Effector memory CD4-positive, alpha-beta T cell (primary cell): ENCODE measurements around the gene OSBPL3.

Source experiments
- DNase-seq, 3 donors: peaks; one replicate each; pipeline ENCODE4 v3.0.0-alpha.2; 2020
- H3K27ac ChIP-seq: 2 replicates; pipeline ENCODE4 v1.7.0; 2013; ENCODE audit warnings: mild to moderate bottlenecking, low read length, moderate library complexity; ENCODE audit not compliant: insufficient read depth, poor library complexity, severe bottlenecking
- H3K27me3 ChIP-seq: replicated peaks from 2 replicates; pipeline ENCODE4 v1.7.0; 2013; ENCODE audit warnings: mild to moderate bottlenecking, low read length; ENCODE audit not compliant: insufficient read depth, control insufficient read depth, poor library complexity, severe bottlenecking
- H3K36me3 ChIP-seq: 2 replicates; pipeline ENCODE4 v1.7.0; 2013; ENCODE audit warnings: mild to moderate bottlenecking, low read length, moderate library complexity; ENCODE audit not compliant: control insufficient read depth, insufficient read depth
- H3K4me1 ChIP-seq: 2 replicates; pipeline ENCODE4 v1.7.0; 2013; ENCODE audit warnings: low read length, mild to moderate bottlenecking; ENCODE audit not compliant: control insufficient read depth, insufficient read depth, poor library complexity, severe bottlenecking
- H3K4me3 ChIP-seq: 2 replicates; pipeline ENCODE4 v1.7.0; 2013; ENCODE audit warnings: low read length, low read depth, mild to moderate bottlenecking; ENCODE audit not compliant: insufficient read depth, poor library complexity, severe bottlenecking
- H3K9me3 ChIP-seq: 2 replicates; pipeline ENCODE4 v1.7.0; 2013; ENCODE audit warnings: mild to moderate bottlenecking, low read length, moderate library complexity; ENCODE audit not compliant: control insufficient read depth

OSBPL3 gene

DNA sequence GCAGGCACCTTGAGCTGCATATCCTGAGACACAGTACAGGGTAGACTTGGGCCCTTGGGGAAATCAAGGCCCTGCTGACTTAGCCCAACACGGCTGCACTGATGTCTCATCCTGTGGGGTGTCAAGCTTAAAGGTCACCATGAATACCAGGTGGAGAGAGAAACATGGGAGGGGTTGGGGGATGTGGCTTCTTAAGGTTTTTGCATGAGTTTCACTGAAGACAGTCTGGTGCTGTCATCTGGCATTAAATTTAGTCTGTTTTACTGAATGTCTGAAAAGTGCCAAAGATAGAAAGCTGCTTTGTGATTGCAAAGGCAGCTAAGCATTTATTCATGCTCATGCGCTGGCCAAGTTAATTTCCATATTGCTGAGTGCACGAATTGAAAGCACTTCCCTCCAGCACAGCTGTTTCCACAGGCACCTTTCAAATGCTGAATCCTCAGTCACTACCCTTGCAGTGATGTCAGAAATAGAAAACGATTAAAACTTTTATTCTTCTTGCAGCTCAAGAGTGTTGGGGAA lies 102.1 kb downstream of the OSBPL3 start:
- no peak overlapping the region for H3K4me3 ChIP-seq
- H3K27ac ChIP-seq, result no peak overlapping the region

DNA sequence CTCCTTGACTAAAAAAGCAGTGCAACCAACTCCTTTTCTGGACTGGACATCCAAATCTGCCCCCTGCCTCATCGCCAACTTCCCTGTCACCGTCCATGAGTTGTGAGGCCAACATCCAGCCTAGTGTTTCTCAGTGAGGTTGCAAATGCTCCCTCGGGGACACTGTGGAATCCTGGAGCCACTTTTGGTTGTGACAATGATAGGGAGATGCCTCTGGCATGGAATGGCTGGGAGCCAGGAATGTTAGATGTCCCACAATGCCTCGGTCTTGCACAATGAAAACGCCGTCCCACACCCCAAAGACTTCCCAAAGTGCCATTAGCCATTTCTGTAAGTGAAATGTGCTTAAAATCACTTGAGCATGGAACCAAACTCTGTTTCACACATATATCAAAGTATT lies 105.2 kb downstream of the OSBPL3 start:
- no peak overlapping the region for H3K27ac ChIP-seq
- no peak for DNase-seq
- peaks cover 12% of the 10 kb centered on the region for H3K36me3 ChIP-seq
- no peaks in the 10 kb centered on the region for H3K9me3 ChIP-seq
- H3K27me3 ChIP-seq, result no peaks in the 10 kb centered on the region
- H3K4me1 ChIP-seq, result no peaks in the 10 kb centered on the region
- H3K4me3 ChIP-seq, result no peak overlapping the region

More for the DNA sequence above, 102.1 kb downstream of the OSBPL3 start:
- DNase-seq, result no peak
- no peaks in the 10 kb centered on the region for H3K36me3 ChIP-seq
- no peaks in the 10 kb centered on the region for H3K9me3 ChIP-seq
- no peaks in the 10 kb centered on the region for H3K4me1 ChIP-seq
- no peaks in the 10 kb centered on the region for H3K27me3 ChIP-seq

DNA sequence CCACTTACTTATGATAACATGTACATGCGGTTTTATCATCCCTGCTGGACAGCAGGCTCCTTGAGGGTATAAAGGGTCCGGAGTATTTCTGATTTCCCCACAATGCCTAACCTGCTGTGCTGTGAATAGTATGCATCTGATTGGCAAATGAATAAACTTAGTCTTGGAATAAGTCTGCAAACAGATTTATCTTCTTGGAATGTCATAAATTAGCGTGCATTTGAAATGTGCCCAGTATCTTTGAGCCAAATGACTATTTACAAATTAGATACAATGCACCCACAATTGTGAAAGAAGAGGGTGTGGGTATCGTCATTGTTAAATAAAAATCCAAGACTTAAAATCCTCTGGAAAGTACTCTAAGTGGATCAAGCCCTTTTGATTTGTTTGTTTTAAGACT lies 106.0 kb downstream of the OSBPL3 start:
- H3K36me3 ChIP-seq, result peaks cover 17% of the 10 kb centered on the region
- no peak overlapping the region for H3K4me3 ChIP-seq
- no peaks in the 10 kb centered on the region for H3K4me1 ChIP-seq
- no peaks in the 10 kb centered on the region for H3K9me3 ChIP-seq
- DNase-seq, result no peak
- no peaks in the 10 kb centered on the region for H3K27me3 ChIP-seq
- H3K27ac ChIP-seq, result no peak overlapping the region

DNA sequence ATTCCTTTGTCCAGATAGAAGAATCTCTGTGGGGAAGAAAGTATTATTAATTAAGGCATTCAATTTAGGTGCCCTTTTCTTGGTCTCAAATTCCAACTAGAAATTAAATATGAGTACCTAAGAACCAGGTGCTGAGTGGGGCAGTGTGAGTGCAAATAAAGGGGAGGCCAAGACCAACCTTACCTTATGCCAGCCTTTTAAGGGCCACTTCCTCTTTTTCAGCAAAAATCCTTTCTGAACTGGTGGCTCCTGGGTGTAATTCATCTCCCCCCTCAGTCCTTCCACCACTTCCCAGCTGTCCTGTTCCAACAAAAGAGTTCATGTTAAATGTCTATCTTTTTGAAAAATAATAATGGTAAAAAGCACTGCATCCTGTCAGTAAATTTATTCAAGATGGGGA lies 108.2 kb downstream of the OSBPL3 start:
- no peaks in the 10 kb centered on the region for H3K27me3 ChIP-seq
- no peaks in the 10 kb centered on the region for H3K9me3 ChIP-seq
- H3K4me3 ChIP-seq, result no peak overlapping the region
- H3K36me3 ChIP-seq, result peaks cover 20% of the 10 kb centered on the region
- no peaks in the 10 kb centered on the region for H3K4me1 ChIP-seq
- DNase-seq, result no peak
- H3K27ac ChIP-seq, result no peak overlapping the region

DNA sequence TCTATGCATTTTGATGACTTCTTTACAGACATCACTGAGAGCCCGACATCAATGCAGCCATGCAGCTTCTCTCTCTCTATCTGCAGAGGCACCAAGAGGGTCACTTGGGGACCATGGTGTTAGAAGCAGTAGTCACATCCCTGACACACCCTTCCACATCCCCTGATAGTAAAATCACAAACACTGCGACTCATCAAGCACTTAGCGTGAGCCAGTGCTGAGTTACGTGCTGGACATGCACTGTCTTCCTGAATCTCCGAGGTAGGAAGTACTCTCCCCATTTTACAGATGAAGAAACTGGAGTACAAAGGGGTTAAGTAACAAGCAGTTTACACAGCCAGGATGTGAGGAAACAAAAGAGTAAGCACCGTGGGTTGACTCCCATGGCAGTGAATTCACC lies 109.2 kb downstream of the OSBPL3 start:
- H3K4me1 ChIP-seq, result no peaks in the 10 kb centered on the region
- DNase-seq, result no peak
- no peaks in the 10 kb centered on the region for H3K9me3 ChIP-seq
- no peaks in the 10 kb centered on the region for H3K27me3 ChIP-seq
- peaks cover 23% of the 10 kb centered on the region for H3K36me3 ChIP-seq
- H3K27ac ChIP-seq, result no peak overlapping the region
- no peak overlapping the region for H3K4me3 ChIP-seq

DNA sequence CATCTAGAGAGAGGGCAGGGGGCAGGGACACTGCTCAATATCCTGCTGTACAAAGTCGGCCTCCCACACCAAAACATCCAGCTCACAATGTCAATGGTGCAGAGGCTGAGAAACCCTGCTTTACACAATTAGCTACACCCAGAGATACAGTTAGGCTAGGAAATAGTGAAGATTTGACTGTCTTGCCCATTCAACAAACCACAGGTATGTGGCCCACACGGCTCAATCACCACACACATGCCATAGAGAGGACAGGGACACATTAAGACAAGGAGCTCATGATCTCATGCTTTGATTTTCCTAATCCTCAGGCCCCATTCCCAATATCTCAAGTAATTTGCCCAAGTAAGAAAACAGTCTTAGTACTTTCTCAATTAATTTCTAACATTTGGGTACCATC lies 110.4 kb downstream of the OSBPL3 start:
- H3K27ac ChIP-seq, result no peak overlapping the region
- no peaks in the 10 kb centered on the region for H3K9me3 ChIP-seq
- no peaks in the 10 kb centered on the region for H3K27me3 ChIP-seq
- H3K36me3 ChIP-seq, result peaks cover 33% of the 10 kb centered on the region
- DNase-seq, result no peak
- no peaks in the 10 kb centered on the region for H3K4me1 ChIP-seq
- no peak overlapping the region for H3K4me3 ChIP-seq

DNA sequence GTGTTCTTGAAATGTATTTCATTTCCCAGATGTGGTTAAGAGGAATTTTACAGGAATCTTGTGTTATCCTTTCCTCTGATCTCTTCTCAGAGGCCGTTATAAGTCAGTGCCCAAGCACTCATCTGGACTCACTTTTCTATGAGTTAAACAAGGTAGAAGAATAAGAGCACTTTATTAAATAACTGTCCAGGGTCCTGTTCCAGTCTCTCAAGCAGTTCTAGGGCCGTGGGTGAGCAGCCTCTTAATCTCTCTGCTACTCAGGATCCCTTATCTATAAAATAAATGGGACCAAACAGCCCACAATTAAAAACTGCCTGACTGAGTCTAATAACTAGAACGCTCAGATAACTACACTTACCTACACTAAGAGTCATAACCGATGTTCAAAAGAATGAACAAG lies 111.2 kb downstream of the OSBPL3 start:
- Histone ChIP-seq H3K4me3 (no peak overlapping the region), H3K4me1 (no peaks in the 10 kb centered on the region), H3K9me3 (no peaks in the 10 kb centered on the region), H3K36me3 (peaks cover 38% of the 10 kb centered on the region), H3K27ac (no peak overlapping the region), H3K27me3 (no peaks in the 10 kb centered on the region)
- no peak for DNase-seq

DNA sequence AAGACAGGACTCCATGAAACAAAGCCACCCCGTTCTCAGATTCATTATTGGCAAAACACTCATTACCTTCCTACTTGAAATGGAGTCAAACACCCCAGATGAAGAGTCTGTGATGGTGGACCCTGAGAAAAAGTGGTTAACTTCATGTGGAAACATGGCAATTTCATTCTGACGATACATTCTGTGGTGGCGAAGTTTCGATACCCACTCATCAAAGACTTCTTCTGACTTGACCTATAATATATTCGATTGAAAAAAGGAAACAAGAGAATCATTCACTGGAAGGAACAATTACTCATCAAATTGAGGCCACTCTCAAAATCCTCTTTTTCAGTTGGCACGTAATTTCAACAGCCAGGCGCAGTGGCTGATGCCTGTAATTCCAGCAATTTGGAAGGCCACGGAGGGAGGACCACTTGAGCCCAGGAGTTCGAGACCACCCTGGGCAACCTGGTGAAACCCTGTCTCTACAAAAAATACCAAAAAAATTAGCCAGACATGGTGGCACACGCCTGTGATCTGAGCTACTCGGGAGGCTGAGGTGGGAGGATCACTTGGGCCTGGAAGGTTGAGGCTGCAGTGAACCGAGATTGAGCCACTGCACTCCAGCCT lies 113.9 kb downstream of the OSBPL3 start:
- Histone ChIP-seq H3K4me3 (no peak overlapping the region), H3K27ac (no peak overlapping the region), H3K27me3 (no peaks in the 10 kb centered on the region), H3K9me3 (no peaks in the 10 kb centered on the region), H3K36me3 (peaks cover 43% of the 10 kb centered on the region), H3K4me1 (no peaks in the 10 kb centered on the region)
- no peak for DNase-seq

DNA sequence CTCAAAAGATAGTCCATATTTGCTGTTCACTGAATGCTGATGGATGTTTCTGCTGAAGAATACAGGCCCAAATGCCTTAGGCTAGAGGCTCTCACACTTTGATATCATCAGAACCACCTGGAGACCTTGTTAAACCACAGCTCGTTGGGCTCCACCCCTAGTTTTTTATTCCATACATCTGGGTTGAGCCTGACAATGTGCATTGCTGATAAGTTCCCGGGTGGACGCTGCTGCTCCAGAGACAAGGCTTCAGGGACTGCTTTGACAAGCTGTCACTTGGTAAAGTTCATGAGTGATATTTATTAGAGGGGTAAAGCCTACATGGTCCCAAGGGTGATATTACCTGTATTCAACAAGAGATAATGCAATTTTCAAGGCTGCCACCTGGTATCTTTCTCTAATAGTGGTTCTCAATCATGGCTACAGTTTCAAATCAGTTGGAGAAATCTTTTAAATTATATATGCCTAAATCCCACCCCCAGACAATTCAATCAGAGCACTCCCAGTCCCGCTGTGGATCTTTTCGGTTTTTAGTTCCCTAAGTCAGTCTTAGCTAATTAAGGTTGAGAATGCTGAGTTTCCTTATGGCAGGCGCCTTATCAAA lies 115.7 kb downstream of the OSBPL3 start:
- no peak overlapping the region for H3K4me3 ChIP-seq
- no peaks in the 10 kb centered on the region for H3K27me3 ChIP-seq
- no peaks in the 10 kb centered on the region for H3K4me1 ChIP-seq
- DNase-seq, result no peak
- no peak overlapping the region for H3K27ac ChIP-seq
- no peaks in the 10 kb centered on the region for H3K9me3 ChIP-seq
- peaks cover 26% of the 10 kb centered on the region for H3K36me3 ChIP-seq

DNA sequence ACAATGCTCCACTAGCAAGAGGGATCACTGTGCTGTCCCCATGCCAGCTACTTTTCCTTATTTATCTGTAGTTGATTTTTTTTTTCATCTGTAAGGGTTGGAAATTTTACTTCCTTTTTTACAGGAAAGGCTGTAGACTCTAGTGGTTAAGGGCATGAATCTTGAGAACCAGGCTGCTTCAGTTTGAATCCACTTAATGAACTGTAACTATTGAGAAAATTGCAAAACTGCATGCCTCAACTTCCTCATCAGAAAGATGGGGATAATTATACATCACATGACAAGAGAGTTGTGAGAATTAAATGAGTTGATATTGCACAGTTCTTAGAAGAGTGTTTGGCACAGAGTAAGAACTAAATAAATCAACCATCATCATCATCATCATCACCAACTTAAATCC lies 116.4 kb downstream of the OSBPL3 start:
- Histone ChIP-seq H3K36me3 (peaks cover 23% of the 10 kb centered on the region), H3K27me3 (no peaks in the 10 kb centered on the region), H3K4me3 (no peak overlapping the region), H3K9me3 (no peaks in the 10 kb centered on the region), H3K27ac (no peak overlapping the region), H3K4me1 (no peaks in the 10 kb centered on the region)
- DNase-seq, result no peak
